IPS DF 19.7 (cell line): ENCODE measurements around the gene SLC24A3.

Source experiments
- DNase-seq: peaks from one replicate; pipeline ENCODE4 v3.0.0-alpha.2; 2013; ENCODE audit warnings: low read depth, low spot score

The SLC24A3 gene

GRCh38 chr20:19709635-19710335 is 497.3 kb downstream of the SLC24A3 start:
- DNase-seq: no peak

GRCh38 chr20:19710336-19711120 is 498.1 kb downstream of the SLC24A3 start:
- DNase-seq: no peak

- no peak for DNase-seq
These were observed 498.7 kb downstream of the SLC24A3 start for GRCh38 chr20:19711126-19711525.

DNA sequence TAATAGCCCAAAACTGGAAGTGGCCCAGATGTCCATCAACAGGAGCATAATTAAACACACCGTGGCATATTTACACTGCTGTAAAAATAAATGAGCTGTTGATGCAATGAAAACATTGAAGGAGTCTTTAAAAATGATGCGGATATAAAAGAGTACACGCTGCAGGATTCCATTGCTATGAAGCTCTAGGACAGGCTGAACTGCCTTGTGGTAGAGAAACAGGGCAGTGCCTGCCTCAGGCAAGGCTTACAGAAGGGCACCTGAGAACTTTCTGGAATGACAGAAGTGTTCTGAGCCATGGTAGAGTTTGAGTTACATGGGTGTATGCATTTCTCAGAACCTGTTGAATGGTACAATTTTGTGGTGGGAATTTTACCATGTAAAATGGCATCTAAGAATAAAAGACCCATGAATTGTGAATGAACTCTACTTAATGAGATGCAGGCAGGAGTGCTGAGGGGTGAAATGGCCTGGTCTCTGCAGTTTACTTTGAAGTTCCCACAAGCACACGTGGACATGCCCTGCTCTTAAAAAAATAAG is 500.3 kb downstream of the SLC24A3 start:
- DNase-seq: no peak

DNA sequence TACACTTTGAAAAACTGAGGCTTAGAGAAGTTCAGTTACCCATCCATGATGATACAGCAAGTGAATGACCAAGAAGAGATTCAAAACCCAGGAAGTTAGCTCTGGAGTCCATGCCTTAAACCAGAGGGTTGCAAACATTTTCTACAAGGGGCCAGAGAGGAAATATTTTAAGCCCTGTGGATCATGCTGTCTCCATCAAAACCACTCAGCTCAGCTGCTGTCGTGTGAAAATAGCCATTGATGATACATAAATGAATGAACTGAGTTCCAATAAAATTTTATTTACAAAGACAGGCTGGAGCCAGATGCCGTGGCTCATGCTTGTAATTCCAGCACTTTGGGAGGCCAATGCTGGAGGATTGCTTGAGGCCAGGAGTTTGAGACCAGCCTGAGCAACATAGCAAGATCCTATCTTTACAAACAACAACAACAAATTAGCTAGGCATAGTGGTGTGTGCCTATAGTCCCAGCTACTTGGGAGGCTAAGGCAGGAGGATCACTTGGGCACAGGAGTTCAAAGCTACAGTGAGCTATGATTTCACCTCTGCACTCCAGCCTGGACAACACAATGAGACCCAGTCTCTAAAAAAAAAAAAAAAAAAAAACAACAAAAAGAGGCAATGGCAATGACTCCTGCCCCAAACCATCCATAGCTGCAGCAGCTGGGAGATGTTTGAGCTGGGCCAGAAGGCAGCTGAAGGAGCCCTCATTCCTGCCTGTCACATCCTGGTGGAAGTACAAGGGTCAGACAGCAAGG is 501.6 kb downstream of the SLC24A3 start:
- no peak for DNase-seq

DNA sequence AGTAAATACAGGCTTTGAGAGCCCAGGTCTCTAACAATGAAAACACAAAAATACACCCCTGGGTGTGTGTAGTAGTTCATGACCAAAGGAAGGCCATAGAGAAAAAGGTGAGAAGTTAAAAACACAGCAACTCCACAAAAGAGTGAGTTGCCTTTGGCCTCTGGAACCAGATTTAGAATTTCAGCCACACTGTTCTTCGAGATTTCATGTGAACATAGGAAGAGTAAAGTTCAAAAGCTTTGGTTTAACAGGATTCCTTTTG is 502.1 kb downstream of the SLC24A3 start:
- no peak for DNase-seq

GRCh38 chr20:19715986-19716385 is 503.5 kb downstream of the SLC24A3 start:
- DNase-seq: no peak

- no peak for DNase-seq
These were observed 506.4 kb downstream of the SLC24A3 start for GRCh38 chr20:19718880-19719279.

- DNase-seq: no peak
These were observed 508.5 kb downstream of the SLC24A3 start for GRCh38 chr20:19720991-19721390.

- no peak for DNase-seq
These were observed 510.6 kb downstream of the SLC24A3 start for GRCh38 chr20:19723051-19723450.

- DNase-seq: no peak
These were observed 511.5 kb downstream of the SLC24A3 start for GRCh38 chr20:19723813-19724430.

DNA sequence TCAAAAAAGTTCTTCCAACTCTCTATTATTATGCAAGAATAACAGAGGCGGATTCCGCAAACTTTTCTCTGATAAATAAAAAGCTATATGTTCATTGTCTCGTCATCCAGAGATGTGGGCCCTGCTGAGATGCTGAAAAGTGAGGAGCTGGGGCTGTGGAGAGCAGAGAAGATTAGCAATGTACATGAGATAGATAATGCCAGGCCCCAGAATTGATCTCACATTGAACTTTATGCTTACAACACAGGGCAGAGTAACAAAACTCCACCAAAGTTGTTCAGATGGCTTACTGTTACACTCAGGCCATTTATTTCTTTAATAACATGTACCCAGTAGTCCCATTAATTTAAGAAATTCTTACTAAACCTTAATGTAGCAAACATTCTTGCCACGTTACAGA is 512.9 kb downstream of the SLC24A3 start:
- no peak for DNase-seq

DNA sequence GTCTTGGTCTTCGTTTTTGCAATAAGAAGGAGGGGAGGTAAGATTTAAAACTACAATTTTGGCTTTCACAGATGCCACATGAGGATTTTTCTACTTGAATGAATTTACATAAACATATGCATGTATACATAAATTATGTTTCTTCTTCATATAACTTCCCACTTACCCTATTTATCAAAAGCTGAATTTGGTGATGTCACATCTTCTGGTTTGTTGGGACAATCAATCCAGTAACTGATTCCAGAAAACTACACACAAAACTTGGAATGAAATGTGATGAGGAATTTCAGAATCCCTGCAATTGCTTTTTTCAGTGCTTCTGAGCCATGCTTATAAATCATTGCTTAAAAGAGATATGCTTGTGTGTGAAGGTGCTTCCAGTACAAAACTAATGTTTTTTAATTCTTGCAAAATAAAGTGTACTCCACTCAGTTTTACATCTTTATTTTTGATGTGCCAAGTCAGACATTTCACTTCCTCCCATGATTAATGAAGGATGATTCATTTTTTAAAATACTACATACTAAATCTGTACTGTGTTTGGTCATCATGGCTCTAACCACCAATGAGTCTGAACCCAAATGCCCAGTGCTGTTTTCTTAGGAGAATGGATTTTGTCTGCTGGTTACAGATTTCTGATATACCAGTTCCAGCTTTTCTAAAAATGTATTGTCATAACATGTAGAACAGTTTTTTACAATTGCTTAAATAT is 513.5 kb downstream of the SLC24A3 start:
- no peak for DNase-seq

DNA sequence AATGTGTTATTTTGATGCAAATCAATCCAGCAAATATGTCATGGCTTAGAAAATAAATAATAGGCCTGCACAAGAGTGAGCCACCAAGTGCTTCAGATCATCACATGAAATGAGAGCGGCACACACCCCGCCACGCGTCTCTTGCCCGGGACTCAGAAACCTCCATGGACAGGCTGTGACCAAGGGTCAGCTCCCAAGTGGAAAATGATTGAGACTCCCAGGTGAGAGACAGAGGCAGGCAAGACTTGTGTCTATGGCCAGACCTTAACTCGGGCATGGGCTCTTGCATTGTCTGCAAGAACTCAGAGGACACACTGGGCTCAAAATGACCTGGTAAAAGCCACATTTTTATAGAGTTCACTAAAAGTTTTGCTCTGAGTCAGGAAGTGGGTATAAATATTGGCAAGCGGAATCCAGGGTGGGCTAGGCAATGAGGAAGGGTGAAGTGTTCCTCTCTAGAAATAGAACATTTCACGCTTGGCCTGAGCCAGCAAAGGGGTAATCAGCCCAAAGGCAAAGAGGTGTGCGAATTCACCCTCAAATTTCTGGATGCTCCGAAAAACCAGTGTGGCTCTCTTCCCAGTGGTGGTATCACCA is 514.9 kb downstream of the SLC24A3 start:
- DNase-seq: no peak

- no peak for DNase-seq
These were observed 517.2 kb downstream of the SLC24A3 start for GRCh38 chr20:19729672-19730071.

DNA sequence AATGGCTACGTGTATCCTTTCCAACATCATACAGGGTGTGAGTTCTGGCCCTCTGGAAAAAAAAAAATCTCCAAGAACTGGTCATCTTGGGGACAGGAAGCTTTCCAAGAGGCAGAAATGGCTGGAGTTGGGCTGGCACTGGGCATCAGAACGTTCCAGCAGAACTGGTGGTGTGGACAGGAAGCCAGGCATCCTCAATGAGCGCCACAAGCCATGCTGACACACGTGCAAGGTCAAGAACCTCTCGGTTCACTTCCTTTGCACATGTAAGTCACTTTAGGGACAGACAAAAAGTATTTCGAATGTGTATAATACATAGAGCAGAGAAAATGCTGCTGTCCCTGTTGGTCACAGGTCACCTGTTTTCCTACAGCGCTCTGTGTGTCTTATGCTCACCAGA is 518.3 kb downstream of the SLC24A3 start:
- no peak for DNase-seq

- no peak for DNase-seq
These were observed 522.4 kb downstream of the SLC24A3 start for GRCh38 chr20:19734811-19735210.

- DNase-seq: no peak
These were observed 523.0 kb downstream of the SLC24A3 start for GRCh38 chr20:19735446-19735845.

DNA sequence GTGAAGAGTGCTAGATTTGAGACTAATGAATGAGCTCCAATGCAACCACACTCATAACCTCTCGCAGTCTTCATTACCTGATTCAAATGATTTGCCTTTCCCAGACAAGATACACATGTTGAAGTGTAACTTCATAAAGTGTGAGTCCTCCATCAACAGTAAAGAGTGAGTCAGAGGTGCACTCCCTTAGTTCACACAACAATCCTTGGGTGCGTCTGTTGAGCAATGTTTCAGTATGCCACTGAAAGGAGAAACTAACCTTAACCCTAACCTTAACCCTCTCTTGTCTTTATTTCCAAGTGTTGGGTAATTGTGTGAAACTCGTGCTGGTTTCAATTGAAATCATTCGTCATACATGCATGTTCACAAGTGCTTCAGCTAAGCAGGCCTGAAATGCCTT is 524.6 kb downstream of the SLC24A3 start:
- no peak for DNase-seq

- DNase-seq: no peak
These were observed 526.5 kb downstream of the SLC24A3 start for GRCh38 chr20:19738951-19739350.

- no peak for DNase-seq
These were observed 526.9 kb downstream of the SLC24A3 start for GRCh38 chr20:19739351-19739750.
